GM19372 (cell line): Measurements from ENCODE around the gene ALDH1B1.
"Not testable (repeated sequence)": the region's sequence is repeated elsewhere in the genome, so short reads cannot be mapped to it uniquely, and the experiment has no call there.

Experiments used
- ATAC-seq: cut with Tn5 transposase; IDR thresholded peaks from one replicate; pipeline ENCODE4 v1.9.1; 2021; ENCODE audit warnings: mild to moderate bottlenecking, low read depth, moderate library complexity; ENCODE audit not compliant: unreplicated experiment

Gene ALDH1B1

GRCh38 chr9:38385896-38386295, 6.6 kb upstream of the ALDH1B1 start:
- no peak for ATAC-seq

GRCh38 chr9:38386319-38386895, 6.1 kb upstream of the ALDH1B1 start:
- no peak for ATAC-seq

- ATAC-seq, result no peak
Measured at GRCh38 chr9:38387066-38387465, 5.4 kb upstream of the ALDH1B1 start.

- ATAC-seq, result no peak
Measured at GRCh38 chr9:38387751-38388150, 4.8 kb upstream of the ALDH1B1 start.

- no peak for ATAC-seq
Measured at GRCh38 chr9:38388283-38389223, 3.9 kb upstream of the ALDH1B1 start.

GRCh38 chr9:38389313-38389712, 3.2 kb upstream of the ALDH1B1 start:
- no peak for ATAC-seq

GRCh38 chr9:38390442-38390841, 2.1 kb upstream of the ALDH1B1 start:
- ATAC-seq, result no peak

GRCh38 chr9:38390851-38391250, 1.7 kb upstream of the ALDH1B1 start:
- no peak for ATAC-seq

GRCh38 chr9:38391278-38392118, 1.0 kb upstream of the ALDH1B1 start:
- ATAC-seq, result no peak

- no peak for ATAC-seq
Measured at GRCh38 chr9:38393128-38393796, 760 bp downstream of the ALDH1B1 start.

GRCh38 chr9:38394416-38394815, 1.9 kb downstream of the ALDH1B1 start:
- ATAC-seq, result no peak

- no peak for ATAC-seq
Measured at GRCh38 chr9:38395653-38396370, 3.3 kb downstream of the ALDH1B1 start.

- ATAC-seq, result no peak
Measured at GRCh38 chr9:38396371-38396671, 3.8 kb downstream of the ALDH1B1 start.

GRCh38 chr9:38399191-38399590, 6.7 kb downstream of the ALDH1B1 start:
- ATAC-seq, result not testable (repeated sequence)

GRCh38 chr9:38401994-38402393, 9.5 kb downstream of the ALDH1B1 start:
- no peak for ATAC-seq

- ATAC-seq, result no peak
Measured at GRCh38 chr9:38404314-38404713, 11.8 kb downstream of the ALDH1B1 start.

GRCh38 chr9:38405785-38406184, 13.3 kb downstream of the ALDH1B1 start:
- no peak for ATAC-seq

GRCh38 chr9:38406476-38407186, 14.1 kb downstream of the ALDH1B1 start:
- no peak for ATAC-seq

- no peak for ATAC-seq
Measured at GRCh38 chr9:38408719-38409118, 16.2 kb downstream of the ALDH1B1 start.
